ENCODE data around the gene RSRC2. TPM values are rescaled to one million over a fixed set of nuclear protein-coding genes. Genes with fewer than 3 reads are reported as not detected.
A peak's percentile ranks its signal among the peaks of the same experiment; 100 is the strongest.

Gene RSRC2
- total RNA-seq, 1 experiment from 2014 or later: 93.1 TPM

GRCh38 chr12:122500685-122501488 lies 25.8 kb downstream of the RSRC2 start, which contains the start of gene ZCCHC8 (continued):
- TF ChIP-seq FOXP1 (CRISPR knock-in tag; IDR thresholded peaks at IDR 0.05; ENCODE audit: borderline replicate concordance) (peak; percentile 13; the same call in 1 of the 2 replicates), RORB (CRISPR knock-in tag; IDR thresholded peaks at IDR 0.05) (no peak), ZNF671 (CRISPR knock-in tag; IDR thresholded peaks at IDR 0.05) (no peak), OVOL2 (CRISPR knock-in tag; IDR thresholded peaks at IDR 0.05; ENCODE audit: borderline replicate concordance) (no peak), ZNF416 (CRISPR knock-in tag; IDR thresholded peaks at IDR 0.05) (no peak), MAX (CRISPR knock-in tag; IDR thresholded peaks at IDR 0.05) (no peak; the same call in 1 of the 2 replicates), ATF3 (CRISPR knock-in tag; conservative IDR thresholded peaks at IDR 0.05) (no peak), ZNF423 (CRISPR knock-in tag; IDR thresholded peaks at IDR 0.05) (no peak), RELA (CRISPR knock-in tag; IDR thresholded peaks at IDR 0.05; ENCODE audit: borderline replicate concordance) (0 out of 2 replicates have a peak, but pooled peaks have one; percentile 59), ATF6 (CRISPR knock-in tag; IDR thresholded peaks at IDR 0.05) (no peak), TEAD1 (CRISPR knock-in tag; IDR thresholded peaks at IDR 0.05) (peak; percentile 62; the same call in 1 of the 2 replicates), FOXJ3 (CRISPR knock-in tag; IDR thresholded peaks at IDR 0.05; ENCODE audit: borderline replicate concordance) (no peak)
- TF ChIP-seq, protein P1, sequence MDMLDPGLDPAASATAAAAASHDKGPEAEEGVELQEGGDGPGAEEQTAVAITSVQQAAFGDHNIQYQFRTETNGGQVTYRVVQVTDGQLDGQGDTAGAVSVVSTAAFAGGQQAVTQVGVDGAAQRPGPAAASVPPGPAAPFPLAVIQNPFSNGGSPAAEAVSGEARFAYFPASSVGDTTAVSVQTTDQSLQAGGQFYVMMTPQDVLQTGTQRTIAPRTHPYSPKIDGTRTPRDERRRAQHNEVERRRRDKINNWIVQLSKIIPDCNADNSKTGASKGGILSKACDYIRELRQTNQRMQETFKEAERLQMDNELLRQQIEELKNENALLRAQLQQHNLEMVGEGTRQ (CRISPR knock-in tag; IDR thresholded peaks at IDR 0.05): peak; percentile 87
- TF ChIP-seq, protein P2, sequence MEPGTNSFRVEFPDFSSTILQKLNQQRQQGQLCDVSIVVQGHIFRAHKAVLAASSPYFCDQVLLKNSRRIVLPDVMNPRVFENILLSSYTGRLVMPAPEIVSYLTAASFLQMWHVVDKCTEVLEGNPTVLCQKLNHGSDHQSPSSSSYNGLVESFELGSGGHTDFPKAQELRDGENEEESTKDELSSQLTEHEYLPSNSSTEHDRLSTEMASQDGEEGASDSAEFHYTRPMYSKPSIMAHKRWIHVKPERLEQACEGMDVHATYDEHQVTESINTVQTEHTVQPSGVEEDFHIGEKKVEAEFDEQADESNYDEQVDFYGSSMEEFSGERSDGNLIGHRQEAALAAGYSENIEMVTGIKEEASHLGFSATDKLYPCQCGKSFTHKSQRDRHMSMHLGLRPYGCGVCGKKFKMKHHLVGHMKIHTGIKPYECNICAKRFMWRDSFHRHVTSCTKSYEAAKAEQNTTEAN (CRISPR knock-in tag; IDR thresholded peaks at IDR 0.05): no peak

DNA sequence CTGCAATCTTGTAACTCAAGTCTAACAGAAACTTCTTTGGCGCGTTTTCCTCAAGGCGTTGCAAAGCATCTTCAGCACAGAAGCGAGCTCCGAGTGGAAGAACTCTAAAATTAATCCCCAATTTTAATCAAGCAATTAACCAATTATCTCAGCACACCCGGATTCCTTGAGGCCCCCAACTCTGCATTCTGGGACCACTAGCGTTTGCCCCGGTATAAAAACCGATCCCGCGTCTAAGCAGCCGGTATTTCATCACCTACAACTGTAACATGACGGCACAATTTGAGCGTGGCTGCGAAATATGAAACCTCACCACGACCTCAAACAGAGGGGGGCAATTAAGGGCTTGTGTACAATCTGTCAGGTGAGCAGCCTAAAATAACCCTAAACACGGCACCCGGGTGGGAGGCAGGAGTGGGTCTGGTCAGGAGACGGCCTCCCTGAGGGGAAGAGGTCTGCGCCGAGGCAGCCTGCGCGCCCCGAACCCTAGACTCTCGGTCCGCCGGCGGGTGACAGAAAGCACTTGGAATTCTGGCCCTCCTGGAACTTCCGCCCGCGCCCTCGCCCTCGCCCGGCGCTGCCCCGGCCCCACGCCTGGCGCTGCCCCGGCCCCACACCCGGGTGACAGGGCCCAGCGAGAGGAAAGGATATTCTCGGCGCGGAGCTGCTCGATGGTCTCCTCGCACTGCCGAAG lies 26.6 kb downstream of the RSRC2 start:
- DNase-seq (ENCODE audit: low spot score) (peak; percentile 42), ATAC-seq (peak; percentile 3)
- ChIA-PET POLR2A (interaction anchor here (0.5 to 2.4 kb wide), 14 partner anchors 10 to 1084 kb away, joined by 3 to 46 read pairs (median 4); partner anchors contain the start of genes CLIP1, DIABLO, KNTC1 and MPHOSPH9), CTCF (interaction anchor here (0.6 to 2.1 kb wide), 4 partner anchors 29 to 267 kb away, joined by 3 to 18 read pairs (median 6); no protein-coding TSS in a partner anchor)
- Mint-ChIP-seq H3K27me3 (ENCODE audit: low read depth) (no peaks in the 10 kb centered on the region), H3K27ac (peak overlapping the region; percentile 99), H3K36me3 (peaks cover 17% of the 10 kb centered on the region), H3K4me3 (peak overlapping the region; percentile 88), H3K9me3 (no peaks in the 10 kb centered on the region), H3K4me1 (peaks cover 20% of the 10 kb centered on the region)
- peak; percentile 8; the same call in 1 of the 2 replicates for TF ChIP-seq FOXK1 (CRISPR knock-in tag; IDR thresholded peaks at IDR 0.05)
- 0 out of 2 replicates have a peak, but pooled peaks have one; percentile 30 for TF ChIP-seq FOXP4 (CRISPR knock-in tag; IDR thresholded peaks at IDR 0.05)
- TF ChIP-seq, protein P3, sequence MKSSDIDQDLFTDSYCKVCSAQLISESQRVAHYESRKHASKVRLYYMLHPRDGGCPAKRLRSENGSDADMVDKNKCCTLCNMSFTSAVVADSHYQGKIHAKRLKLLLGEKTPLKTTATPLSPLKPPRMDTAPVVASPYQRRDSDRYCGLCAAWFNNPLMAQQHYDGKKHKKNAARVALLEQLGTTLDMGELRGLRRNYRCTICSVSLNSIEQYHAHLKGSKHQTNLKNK (CRISPR knock-in tag; IDR thresholded peaks at IDR 0.05): no peak
- no peak for TF ChIP-seq ELF4 (CRISPR knock-in tag; IDR thresholded peaks at IDR 0.05; ENCODE audit: low read depth)
- TF ChIP-seq ZNF671 (CRISPR knock-in tag; IDR thresholded peaks at IDR 0.05): no peak
- TF ChIP-seq, protein P1 (CRISPR knock-in tag; IDR thresholded peaks at IDR 0.05): no peak
- no peak for TF ChIP-seq NFE2L1 (CRISPR knock-in tag; IDR thresholded peaks at IDR 0.05)
- no peak for TF ChIP-seq AFF4 (CRISPR knock-in tag; IDR thresholded peaks at IDR 0.05; ENCODE audit: borderline replicate concordance)
- no peak for TF ChIP-seq TEAD1 (CRISPR knock-in tag; IDR thresholded peaks at IDR 0.05)
- no peak for TF ChIP-seq MYBL2 (CRISPR knock-in tag; IDR thresholded peaks at IDR 0.05)
